Measurements from ENCODE around the gene RGCC. TPM values are rescaled to one million over a fixed set of nuclear protein-coding genes. Genes with fewer than 3 reads are reported as not detected.
A peak's percentile ranks its signal among the peaks of the same experiment; 100 is the strongest.

RGCC gene
- total RNA-seq, 1 donor from 2014 or later: 212 TPM

DNA sequence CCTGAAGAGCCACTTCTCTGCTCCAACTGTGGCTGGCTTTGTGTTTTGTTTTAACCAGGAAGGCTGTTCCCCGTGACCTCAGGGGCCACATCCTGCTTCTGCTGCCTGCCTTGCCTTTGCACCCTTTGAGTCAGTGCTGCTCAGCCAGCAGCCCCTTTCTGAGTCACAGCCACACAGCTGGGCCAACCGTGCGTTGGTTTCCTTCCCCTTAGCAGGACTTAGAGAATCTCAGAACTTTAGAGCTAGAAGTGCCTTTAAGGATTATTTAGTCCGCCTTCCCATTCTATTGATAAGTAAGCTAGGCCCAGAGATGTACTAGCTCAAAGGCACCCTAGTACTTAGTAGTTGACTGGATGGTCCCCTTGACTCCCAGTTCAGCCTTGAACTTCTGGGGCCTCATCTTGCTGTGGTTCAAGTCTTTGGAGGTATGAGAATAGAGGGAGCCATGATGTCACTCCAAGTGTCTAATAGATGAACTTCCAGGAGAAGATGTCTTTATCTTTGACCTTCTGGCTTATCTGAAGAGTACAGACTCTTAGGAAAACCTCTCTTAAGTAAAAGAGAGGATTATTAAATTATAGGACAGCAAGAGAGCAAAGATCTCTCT is 8.0 kb downstream of the RGCC start:
- H3K36me3 ChIP-seq: peaks cover 0 to 18% of the 10 kb centered on the region in 2 donors
- peak in 1 of 2 donors; percentile 44 for TF ChIP-seq POLR2AphosphoS5 (IDR thresholded peaks at IDR 0.05; ENCODE audit: insufficient read depth in 1 of 2, low read depth in 1 of 2)
- TF ChIP-seq, protein P1, sequence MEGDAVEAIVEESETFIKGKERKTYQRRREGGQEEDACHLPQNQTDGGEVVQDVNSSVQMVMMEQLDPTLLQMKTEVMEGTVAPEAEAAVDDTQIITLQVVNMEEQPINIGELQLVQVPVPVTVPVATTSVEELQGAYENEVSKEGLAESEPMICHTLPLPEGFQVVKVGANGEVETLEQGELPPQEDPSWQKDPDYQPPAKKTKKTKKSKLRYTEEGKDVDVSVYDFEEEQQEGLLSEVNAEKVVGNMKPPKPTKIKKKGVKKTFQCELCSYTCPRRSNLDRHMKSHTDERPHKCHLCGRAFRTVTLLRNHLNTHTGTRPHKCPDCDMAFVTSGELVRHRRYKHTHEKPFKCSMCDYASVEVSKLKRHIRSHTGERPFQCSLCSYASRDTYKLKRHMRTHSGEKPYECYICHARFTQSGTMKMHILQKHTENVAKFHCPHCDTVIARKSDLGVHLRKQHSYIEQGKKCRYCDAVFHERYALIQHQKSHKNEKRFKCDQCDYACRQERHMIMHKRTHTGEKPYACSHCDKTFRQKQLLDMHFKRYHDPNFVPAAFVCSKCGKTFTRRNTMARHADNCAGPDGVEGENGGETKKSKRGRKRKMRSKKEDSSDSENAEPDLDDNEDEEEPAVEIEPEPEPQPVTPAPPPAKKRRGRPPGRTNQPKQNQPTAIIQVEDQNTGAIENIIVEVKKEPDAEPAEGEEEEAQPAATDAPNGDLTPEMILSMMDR (IDR thresholded peaks at IDR 0.05): no peak
- H3K27ac ChIP-seq: peak overlapping the region; percentile 49
- H3K27me3 ChIP-seq: no peaks in the 10 kb centered on the region
- no peak for DNase-seq (ENCODE audit: extremely low spot score in 2 of 2)
- intact Hi-C loops (cut with DNase I): no loop called here
- peaks cover 13% of the 10 kb centered on the region for H3K4me1 ChIP-seq
- H3K9me3 ChIP-seq: no peaks in the 10 kb centered on the region
- no peak overlapping the region for H3K4me3 ChIP-seq

DNA sequence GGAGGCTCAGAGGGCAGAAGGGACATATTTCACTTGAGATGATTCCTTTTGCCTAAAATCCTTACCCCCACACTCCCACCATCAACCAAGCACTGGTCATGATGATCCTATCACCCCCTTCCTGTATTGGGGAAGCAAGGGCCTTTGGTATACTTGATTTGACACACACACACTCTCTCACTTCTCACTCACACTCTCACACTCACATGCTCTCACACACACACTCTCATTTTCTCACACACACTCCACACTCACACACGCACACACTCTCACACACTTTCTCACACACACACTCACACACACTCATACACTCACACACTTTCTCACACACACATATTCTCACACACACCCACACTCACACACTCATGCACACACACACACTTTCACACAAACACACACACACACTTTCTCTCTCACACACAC is 8.6 kb downstream of the RGCC start:
- H3K27ac ChIP-seq: no peak overlapping the region

DNA sequence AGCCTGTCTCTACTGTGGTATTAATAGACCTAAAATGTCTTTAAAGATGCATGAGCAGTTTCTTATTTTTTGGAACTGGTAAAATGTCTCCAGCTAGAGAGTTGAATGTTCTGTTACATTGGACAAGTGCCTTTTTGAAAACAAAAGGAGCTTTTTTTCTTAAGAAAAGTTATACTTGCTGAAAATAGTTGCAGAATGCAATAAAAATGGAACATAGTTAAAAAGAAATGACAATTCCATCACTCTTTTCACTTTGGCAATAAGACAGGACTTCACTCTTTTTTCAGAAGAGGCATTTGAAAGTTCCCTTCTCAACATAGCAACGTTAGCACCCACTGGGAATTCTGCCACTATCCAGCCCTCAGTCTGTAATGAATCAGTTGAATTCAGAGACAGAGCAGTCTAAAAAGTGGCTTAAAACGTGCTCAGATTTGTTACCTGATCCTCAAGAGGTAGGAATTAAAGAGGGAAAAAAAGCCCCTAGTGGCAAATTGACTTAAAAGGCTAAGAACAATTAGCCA is 10.1 kb downstream of the RGCC start:
- intact Hi-C loops (cut with DNase I): no loop called here
- DNase-seq (ENCODE audit: extremely low spot score in 2 of 2): no peak
- no peaks in the 10 kb centered on the region for H3K27me3 ChIP-seq
- H3K4me3 ChIP-seq: no peak overlapping the region
- H3K27ac ChIP-seq: no peak overlapping the region
- H3K4me1 ChIP-seq: peaks cover 12% of the 10 kb centered on the region
- H3K9me3 ChIP-seq: no peaks in the 10 kb centered on the region
- peaks cover 0 to 18% of the 10 kb centered on the region in 2 donors for H3K36me3 ChIP-seq
- no peak for TF ChIP-seq POLR2A (IDR thresholded peaks at IDR 0.05)
- no peak for TF ChIP-seq POLR2AphosphoS5 (IDR thresholded peaks at IDR 0.05; ENCODE audit: insufficient read depth in 1 of 2, low read depth in 1 of 2)
- TF ChIP-seq, protein P1 (IDR thresholded peaks at IDR 0.05): no peak

More for the DNA sequence above, 8.6 kb downstream of the RGCC start:
- H3K4me3 ChIP-seq: no peak overlapping the region
- no peak for DNase-seq (ENCODE audit: extremely low spot score in 2 of 2)
- TF ChIP-seq, protein P1 (IDR thresholded peaks at IDR 0.05): no peak
- TF ChIP-seq POLR2A (IDR thresholded peaks at IDR 0.05): no peak
- no peak for TF ChIP-seq POLR2AphosphoS5 (IDR thresholded peaks at IDR 0.05; ENCODE audit: insufficient read depth in 1 of 2, low read depth in 1 of 2)
- no peaks in the 10 kb centered on the region for H3K9me3 ChIP-seq
- intact Hi-C loops (cut with DNase I): no loop called here
- no peaks in the 10 kb centered on the region for H3K27me3 ChIP-seq
- H3K36me3 ChIP-seq: peaks cover 0 to 18% of the 10 kb centered on the region in 2 donors
- H3K4me1 ChIP-seq: peaks cover 12% of the 10 kb centered on the region

DNA sequence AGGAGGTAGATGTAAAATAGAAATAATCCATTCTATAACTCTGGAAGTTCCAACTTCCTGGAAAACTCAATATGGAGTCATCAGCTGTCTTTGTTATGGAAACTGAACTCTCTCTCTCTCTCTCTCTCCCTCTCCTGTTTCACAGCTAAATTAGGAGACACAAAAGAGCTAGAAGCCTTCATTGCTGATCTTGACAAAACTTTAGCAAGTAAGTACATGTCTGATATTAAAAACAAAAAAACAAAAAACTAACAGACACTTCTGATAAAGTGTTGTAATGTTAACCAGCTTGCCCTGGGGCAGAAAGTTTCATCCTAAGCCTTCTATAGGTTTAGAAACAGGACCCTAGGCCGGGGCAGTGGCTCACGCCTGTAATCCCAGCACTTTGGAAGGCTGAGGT is 11.3 kb downstream of the RGCC start:
- H3K27me3 ChIP-seq: no peaks in the 10 kb centered on the region
- no peaks in the 10 kb centered on the region for H3K9me3 ChIP-seq
- peaks cover 12% of the 10 kb centered on the region for H3K4me1 ChIP-seq
- H3K4me3 ChIP-seq: no peak overlapping the region
- H3K27ac ChIP-seq: no peak overlapping the region
- peaks cover 0 to 18% of the 10 kb centered on the region in 2 donors for H3K36me3 ChIP-seq
- intact Hi-C loops (cut with DNase I): no loop called here
- TF ChIP-seq POLR2A (IDR thresholded peaks at IDR 0.05) (no peak), POLR2AphosphoS5 (IDR thresholded peaks at IDR 0.05; ENCODE audit: insufficient read depth in 1 of 2, low read depth in 1 of 2) (no peak)
- TF ChIP-seq, protein P1 (IDR thresholded peaks at IDR 0.05): no peak
- no peak for DNase-seq (ENCODE audit: extremely low spot score in 2 of 2)

DNA sequence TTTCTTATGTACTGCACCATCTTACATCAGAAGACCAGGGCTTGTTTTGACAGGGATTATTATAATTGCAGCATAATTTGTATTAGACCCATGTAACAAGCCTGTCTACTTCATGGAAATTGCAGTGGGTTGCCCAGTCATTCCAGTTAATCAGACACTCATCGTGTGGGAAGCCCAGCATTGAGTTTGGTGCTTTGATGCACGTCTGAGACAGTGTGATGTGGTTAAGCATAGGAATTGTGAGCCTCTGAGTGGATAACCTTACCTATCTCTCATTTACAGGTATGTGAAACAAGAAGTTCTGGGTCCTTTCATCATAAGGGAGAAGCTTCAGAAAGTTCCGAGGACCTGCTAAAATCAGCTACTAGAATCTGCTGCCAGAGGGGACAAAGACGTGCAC is 12.8 kb downstream of the RGCC start:
- Histone ChIP-seq H3K9me3 (no peaks in the 10 kb centered on the region), H3K27me3 (no peaks in the 10 kb centered on the region), H3K4me3 (no peak overlapping the region), H3K36me3 (peaks cover 0 to 18% of the 10 kb centered on the region in 2 donors), H3K27ac (no peak overlapping the region), H3K4me1 (no peaks in the 10 kb centered on the region)
- TF ChIP-seq POLR2AphosphoS5 (IDR thresholded peaks at IDR 0.05; ENCODE audit: insufficient read depth in 1 of 2, low read depth in 1 of 2): no peak
- TF ChIP-seq, protein P1 (IDR thresholded peaks at IDR 0.05): no peak
- TF ChIP-seq POLR2A (IDR thresholded peaks at IDR 0.05): no peak
- DNase-seq (ENCODE audit: extremely low spot score in 2 of 2): no peak
- intact Hi-C loops (cut with DNase I): no loop called here
